Measurements from ENCODE around the gene SESN3.
"Not testable (repeated sequence)": the region's sequence is repeated elsewhere in the genome, so short reads cannot be mapped to it uniquely, and the experiment has no call there.

DNA sequence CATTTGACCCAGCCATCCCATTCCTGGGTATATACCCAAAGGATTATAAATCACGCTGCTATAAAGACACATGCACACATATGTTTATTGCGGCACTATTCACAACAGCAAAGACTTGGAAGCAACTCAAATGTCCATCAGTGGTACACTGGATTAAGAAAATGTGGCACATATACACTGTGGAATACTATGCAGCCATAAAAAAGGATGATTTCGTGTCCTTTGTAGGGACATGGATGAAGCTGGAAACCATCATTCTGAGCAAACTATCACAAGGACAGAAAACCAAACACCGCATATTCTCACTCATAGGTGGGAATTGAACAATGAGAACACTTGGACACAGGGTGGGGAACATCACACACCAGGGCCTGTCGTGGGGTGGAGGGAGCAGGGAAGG, 42.6 kb upstream of the SESN3 start:
- TF ChIP-seq EZH2 (IDR thresholded peaks at IDR 0.05; ENCODE audit: insufficient read depth, poor library complexity, severe bottlenecking); EZH2phosphoT487 (IDR thresholded peaks at IDR 0.05; ENCODE audit: insufficient read depth, low read depth): not testable (repeated sequence)

All from GM23248 (cell line).